DMS79 (cell line): ENCODE data around the gene TK1.

ENCODE experiments used
- DNase-seq: peaks from one replicate; lab custom pipeline; 2025; lab: John Stamatoyannopoulos, UW

The TK1 gene

DNA sequence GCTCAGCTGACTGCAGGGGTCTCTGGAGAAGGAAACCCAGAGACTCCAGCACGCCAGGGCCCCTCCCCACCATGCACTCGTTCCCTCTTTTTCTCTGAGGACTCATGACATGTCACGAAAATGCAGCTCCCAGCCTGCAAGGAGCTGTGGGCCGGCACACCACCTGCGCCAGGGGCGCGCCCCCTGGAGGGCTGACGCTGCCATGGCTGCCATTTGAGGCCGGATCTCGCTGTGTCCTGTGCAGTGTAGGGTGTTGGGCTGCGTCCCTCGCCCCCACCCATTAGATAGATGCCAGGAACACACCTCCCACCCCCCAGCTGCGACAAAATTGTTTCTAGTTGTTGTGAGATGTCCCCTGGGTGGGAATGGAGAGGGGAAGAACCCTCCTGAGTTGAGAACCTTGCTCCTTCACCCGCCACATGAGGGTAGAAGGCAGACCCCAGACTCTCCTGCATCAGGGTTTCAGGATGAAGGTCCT, 10.3 kb downstream of the TK1 start:
- no peak for DNase-seq

DNA sequence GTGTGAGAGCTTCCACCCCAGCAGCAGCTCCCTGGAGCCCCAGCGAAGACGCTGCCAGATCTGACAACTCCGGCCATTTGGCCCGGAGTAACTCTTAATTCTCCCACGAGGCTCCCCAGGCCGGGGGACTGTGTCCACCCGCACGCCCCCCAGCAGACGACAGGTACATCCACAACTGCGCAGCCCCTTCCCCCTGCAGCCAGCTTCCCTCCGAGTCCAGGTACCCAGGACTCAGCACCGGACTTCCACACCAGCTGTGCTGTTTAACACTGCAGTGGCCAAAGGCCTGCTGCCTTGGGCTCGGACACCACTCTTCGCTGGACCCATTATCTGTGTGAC, 11.2 kb downstream of the TK1 start:
- no peak for DNase-seq

DNA sequence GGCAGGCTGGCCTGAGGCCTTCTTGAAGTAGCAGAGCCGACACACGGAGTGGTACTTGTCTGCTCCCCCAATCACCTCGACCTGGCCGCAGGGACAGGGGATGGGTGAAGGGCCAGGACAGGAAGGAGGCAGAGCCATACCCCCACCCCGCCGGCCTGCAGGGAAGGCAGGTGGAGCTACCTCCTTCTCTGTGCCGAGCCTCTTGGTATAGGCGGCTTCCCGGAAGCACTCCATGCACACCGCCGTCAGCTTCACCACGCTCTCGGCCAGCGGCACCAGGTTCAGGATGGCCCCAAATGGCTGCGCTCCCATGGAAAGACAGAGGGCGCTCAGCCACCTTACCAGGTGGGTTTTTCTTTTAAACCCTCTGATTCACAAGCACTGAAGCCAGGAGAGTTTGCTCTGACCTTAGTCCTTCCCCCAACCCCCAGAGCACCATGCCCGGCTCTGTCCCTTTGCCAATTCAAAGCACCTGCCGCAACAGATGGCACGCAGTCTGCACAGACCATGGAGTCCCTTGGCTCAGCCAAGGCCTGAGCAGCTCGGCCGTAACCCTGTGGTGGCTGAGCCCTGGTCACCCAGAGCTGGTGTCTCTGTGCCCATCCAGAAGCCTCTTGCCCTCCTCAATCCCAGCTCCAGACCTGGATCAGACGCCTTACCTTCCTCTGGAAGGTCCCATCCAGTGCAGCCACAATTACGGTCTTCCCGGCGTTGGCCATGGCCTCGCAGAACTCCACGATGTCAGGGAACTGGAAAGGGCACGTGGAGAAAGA, 11.8 kb downstream of the TK1 start:
- DNase-seq: no peak

DNA sequence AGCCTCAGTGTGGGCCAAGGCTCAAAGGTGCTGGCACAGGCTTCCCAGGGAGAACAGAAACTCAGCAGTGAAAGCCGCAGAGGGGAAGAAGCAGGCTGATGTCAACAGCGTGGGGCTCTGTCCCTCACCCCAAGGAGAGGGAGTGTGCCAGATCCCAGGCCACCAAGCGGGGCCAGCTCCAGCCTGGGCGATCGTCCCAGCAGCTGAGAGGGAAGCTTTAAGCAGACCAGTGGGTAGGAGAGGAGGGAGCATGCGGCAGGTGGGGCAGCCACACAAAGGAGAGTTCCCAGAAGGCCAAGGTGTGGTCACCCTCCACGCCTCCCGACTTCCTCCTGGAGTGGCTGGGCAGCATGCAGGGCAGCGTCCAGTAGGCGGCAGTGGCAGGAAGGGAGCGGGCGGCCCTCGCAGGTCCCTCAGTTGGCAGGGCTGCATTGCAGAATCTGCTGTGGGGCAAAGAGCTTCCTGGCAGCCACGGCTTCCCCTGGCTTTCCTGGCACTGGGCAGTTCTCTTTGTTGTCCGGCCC, 12.4 kb downstream of the TK1 start:
- no peak for DNase-seq

DNA sequence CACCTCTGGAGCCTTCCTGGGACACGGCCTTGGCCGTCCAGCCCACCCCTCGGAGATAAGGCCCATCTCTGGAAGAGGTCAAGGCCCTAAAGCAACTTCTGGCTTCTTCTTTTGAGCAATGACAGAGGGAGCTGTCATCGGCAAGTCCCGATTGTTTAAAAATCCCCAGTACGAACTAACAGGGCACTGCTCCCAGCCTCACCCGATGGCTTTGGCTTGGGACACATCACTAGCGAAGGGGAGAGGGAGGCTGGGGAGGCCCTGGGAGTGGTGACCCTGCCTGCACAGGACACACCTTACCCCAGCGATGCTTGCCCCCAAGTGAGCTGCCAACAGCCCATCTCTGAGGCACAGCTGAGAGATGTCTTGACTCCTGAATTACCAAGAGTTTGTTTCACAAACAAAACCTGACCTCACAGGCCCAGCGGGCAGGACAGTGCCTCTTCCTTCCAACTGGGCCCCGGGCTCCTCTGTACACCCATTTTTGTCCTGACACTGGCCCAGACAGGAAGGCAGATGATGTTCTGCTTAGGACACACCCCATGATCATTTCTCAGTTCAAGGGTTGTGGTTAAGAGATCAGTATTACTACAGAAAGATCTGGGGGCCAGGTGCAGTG, 13.6 kb downstream of the TK1 start:
- no peak for DNase-seq

DNA sequence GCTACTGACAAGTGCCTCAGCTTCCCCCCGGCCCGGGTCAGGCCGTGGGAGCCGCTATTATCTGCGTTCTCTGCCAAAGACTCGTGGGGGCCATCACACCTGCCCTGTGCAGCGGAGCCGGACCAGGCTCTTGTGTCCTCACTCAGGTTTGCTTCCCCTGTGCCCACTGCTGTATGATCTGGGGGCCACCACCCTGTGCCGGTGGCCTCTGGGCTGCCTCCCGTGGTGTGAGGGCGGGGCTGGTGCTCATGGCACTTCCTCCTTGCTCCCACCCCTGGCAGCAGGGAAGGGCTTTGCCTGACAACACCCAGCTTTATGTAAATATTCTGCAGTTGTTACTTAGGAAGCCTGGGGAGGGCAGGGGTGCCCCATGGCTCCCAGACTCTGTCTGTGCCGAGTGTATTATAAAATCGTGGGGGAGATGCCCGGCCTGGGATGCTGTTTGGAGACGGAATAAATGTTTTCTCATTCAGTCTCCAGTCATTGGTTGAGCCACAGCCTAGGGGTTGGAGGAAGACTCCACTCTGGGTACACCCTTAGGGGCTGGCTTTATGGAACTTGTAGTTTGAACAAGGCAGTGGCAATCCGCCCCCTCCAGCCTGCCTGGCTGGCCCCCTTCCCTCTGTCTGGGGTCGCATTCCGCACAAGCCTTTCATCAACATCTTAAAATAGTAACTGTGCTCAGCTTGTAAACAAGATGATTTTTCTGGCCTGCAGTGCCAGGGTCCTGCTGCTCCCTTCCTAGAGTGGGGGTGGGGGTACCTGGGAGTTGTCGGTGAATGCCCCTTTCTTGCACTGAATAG, 14.4 kb downstream of the TK1 start:
- DNase-seq: peak; percentile 33

DNA sequence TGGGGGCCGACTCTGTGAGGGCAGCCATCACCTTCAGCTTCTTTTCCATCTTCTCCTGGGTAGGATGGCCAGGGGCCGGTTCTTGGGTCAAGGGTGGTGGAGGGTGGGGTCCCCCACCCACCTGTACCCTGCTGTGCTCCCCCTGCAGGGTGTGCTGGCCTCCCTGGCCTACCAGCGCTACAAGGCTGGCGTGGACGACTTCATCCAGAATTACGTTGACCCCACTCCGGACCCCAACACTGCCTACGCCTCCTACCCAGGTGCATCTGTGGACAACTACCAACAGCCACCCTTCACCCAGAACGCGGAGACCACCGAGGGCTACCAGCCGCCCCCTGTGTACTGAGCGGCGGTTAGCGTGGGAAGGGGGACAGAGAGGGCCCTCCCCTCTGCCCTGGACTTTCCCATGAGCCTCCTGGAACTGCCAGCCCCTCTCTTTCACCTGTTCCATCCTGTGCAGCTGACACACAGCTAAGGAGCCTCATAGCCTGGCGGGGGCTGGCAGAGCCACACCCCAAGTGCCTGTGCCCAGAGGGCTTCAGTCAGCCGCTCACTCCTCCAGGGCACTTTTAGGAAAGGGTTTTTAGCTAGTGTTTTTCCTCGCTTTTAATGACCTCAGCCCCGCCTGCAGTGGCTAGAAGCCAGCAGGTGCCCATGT, 15.1 kb downstream of the TK1 start:
- DNase-seq: peak; percentile 33

DNA sequence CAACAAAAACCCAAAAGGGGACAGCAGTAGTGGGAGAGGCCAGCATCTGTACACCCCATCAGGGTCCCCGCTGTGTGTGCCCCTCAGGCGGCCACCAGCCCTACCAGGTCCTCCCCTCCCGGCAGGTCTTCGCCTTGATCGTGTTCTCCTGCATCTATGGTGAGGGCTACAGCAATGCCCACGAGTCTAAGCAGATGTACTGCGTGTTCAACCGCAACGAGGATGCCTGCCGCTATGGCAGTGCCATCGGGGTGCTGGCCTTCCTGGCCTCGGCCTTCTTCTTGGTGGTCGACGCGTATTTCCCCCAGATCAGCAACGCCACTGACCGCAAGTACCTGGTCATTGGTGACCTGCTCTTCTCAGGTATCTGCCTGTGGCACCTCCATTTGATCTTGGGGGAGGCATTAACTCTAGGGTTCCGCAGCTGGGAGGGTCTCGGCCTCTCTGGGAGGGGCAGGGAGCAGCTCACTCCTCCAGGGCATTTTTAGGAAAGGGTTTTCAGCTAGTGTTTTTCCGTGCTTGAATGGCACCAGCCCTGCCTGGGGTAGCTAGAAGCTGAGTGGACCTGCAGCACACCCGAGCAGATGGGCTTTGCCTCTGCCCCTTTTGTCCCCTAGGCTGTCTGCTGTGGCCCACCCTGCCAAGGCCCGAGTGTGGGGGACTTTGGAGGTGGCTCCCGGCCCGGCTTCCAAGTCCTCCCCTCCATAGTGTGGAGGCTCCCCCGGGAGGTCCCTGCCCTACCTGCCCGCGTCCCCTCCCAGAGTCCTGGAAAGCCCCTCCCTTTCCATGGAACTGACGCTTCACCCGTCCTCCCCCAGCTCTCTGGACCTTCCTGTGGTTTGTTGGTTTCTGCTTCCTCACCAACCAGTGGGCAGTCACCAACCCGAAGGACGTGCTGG, 15.9 kb downstream of the TK1 start:
- no peak for DNase-seq

DNA sequence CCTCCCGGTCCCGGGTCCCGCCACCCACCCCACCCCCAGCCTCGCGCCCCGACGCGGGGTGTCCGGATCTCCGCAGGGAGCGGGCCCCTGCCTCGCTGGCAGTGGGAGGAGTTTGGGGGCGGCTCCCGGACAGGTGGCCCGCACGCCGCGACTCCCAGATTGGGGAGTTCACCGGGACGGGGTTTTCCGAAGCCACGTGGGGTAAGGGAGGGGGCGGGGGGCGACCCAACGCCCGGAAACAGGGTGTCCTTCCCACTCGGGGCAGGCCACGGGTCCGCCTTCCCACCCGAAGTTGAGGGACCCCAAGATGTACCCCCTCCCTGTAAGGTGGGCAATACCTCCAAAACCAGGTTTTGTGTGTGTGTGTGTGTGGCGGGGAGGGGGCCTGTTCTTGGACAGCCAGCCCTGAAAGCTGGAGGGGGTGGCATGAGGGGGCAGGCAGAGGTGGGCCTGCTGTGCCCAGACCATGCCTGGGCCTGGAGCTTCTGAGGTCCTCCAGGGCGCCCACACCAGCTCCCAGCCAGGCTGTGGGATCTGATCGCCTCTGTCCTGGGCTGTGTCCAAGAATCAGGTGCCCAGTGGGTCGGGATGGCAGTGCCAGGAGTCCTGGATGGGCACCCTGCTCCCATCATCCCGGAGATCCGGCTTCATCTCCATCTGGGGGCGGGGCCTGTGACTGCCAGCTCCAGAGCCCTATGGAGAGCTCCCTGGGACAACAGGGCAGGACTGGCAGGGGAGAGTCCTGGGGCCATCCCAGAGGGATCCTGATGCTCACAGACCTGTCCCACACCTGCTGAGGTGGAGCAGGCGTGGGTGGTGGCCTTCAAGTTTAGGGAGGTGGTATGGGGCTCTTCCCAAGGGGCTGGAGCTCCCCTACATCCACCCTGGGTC, 17.7 kb downstream of the TK1 start:
- DNase-seq: no peak

DNA sequence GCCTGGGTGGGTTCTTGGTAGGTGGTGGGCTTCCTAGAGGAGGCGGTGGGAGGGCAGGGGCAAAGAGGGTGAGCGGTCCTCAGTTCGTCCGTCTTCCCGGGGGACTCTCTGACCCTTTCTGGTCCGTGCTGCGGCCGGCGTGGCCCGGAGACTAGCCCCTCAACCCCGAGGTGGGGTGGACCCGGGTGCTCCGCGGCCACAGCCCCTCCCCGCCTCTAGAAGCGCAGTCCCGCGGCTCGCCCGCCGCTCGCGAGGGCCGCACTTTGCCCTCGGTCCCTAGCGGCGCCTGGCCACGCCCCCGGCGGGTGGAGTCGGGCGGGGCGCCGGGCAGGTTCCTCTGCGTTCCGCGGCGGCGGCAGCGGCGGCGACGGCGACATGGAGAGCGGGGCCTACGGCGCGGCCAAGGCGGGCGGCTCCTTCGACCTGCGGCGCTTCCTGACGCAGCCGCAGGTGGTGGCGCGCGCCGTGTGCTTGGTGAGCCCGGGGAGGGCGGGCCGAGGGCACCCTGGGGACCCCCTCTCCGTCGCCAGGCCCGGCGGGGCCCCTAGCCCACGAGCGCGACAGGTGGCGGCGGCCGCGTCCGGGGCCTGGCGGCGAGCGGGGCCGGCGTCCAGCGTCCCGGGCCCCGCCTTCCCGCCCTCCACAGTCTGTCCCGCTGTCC, 18.5 kb downstream of the TK1 start, which contains the start of gene SYNGR2:
Gene SYNGR2, plus strand, starts transcription at position 340 of the 661 bp plus-strand sequence. Its CDS starts 36 bp downstream, at position 376.
- peak; percentile 24 for DNase-seq

DNA sequence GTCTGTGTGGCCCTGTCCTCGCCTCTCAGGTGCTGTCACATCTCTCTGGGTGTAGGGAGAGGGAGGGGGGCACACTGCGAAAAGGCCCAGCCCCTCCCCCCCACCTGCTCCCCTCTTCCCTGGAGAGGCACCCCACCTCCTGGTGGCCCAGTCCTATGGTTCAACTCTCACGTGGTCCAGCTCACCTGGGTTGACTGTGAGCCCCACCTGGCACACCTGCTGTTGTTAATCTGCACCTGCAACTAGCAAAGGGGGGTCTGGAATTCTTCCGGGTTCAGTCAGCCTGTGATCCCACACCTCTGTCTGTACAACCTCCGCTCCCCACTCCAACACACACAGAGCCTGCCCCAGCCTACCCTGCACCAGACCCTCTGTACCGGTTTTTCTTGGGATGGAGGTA, 20.4 kb downstream of the TK1 start:
- DNase-seq: no peak

DNA sequence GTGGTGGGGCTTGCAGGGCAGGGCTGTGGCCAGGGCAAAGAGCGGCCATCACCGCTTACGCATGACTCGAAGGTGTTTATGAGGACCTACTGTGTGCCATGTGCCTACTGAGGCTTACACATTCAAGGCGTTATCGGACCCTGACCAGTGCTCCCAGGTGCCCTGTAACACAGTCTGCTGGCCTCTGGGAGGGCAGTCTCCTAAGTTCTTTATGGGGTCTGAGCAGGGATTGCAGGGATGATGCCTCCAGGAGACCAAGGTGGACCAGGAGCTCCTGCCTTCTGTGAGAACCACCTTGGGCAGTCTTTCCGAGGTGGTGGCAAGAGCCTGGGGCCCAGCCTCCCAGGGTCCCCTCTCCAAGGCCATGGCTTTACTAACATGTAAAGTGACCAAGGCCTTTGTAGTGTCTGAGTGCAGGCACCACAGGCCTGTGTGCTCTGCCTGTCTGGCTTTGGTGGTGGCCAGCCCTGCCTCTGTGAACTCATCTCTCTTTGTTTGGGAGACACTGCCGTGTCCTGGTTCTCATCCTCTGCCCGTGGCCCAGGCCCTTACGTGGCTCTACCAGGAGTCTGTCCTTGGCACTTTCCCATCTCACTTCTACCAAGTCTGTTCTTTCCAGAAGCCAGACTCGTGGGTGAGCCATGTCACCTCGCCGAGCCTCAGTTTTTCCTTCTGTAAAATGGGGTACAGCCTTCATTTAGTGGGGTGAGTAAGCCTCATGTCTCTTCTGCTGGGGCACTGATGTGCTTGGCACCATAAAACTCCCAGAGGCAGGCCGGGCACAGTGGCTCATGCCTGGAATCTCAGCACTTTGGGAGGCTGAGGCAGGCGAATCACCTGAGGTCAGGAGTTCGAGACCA, 21.9 kb downstream of the TK1 start:
- DNase-seq: no peak

DNA sequence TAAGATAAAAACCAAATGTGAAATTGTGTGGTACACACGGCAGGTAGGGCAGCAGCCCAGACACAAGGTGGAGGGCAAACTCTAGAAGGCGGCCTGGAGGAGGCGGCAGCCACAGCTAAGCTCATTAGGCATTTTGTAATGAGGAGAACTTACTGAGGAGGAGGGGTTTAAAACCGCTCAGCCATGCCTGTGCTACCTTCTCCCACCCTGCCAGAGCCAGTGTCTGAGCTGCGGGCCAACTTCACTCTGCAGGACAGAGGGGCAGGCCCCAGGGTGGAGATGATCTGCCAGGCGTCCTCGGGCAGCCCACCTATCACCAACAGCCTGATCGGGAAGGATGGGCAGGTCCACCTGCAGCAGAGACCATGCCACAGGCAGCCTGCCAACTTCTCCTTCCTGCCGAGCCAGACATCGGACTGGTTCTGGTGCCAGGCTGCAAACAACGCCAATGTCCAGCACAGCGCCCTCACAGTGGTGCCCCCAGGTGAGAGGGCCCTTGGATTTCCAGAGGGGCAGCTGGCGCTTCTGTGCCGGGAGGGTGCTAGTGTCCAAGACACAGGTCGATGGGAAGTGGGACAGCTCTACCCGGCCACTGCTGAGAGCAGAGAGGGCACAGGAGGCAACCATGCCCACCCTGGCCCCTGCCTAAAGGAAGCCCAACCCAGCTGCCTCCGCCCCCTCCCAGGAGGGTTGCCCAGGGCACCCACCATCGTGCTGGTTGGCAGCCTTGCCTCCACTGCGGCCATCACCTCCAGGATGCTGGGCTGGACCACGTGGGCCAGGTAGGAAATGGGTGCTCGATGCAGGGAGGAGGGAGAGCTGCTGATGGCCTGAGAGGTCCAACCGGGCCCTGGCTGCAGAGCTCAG, 22.7 kb downstream of the TK1 start:
- no peak for DNase-seq

DNA sequence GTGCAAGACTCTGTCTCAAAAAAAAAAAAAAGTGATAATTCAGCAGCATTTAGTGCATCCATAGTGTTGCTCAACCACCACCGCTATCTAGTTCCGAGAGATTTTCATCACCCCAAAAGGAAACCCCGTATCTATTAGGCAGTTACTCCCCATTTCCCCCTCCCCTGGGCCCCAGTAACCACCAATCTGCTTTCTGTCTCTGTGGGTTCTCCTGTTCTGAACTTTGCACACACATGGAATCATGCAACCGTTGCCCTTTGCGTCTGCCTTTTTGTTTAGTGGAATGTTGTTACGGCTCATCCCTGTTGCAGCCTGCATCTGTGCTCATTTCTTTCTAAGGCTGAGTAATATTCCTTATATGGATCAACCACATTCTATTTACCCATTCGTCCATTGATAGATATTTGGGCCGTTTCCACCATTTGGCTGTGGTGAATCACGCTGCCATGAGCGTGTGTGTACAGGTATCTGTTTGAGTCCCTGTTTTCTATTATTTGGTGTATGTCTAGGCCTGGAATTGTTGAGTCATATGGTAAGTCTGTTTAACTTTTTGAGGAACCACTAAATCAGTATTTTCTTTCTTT, 27.2 kb downstream of the TK1 start:
- no peak for DNase-seq

DNA sequence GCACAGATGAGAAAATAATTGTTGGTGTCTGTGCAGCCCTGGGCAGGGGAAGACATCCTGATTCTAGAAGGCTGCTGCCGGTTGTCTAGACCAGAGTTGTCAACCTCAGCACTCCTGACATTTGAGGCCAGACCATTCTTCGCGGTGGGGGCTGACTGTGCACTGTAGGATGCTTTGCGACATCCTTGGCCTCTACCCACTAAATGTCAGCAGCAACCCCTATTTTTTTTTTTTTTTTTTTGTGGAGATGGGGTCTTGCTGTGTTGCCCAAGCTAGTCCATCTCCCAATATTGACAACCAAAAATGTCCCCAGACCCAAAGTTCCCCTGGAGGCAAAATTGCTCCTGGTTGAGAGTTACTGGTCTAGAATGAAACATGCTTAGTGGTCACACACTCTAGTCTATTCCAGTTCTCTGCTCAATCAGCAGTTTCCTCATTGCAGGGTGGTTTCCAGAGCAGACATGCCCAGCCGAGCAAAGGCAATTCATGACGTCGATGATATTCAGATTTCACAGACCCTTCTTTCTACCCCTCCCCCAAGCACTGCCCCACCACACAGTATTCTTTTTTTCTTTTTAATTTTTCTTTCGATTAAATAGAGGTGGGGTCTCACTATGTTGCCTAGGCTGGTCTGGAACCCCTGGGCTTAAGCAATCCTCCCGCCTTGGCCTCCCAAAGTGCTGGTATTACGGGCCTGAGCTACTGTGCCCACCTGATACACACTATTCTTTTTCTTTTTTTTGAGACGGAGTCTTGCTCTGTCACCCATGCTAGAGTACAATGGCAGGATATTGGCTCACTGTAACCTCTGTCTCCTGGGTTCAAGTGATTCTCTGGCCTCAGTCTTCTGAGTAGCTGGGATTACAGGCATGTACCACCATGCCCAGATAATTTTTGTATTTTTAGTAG, 31.7 kb downstream of the TK1 start:
- DNase-seq: no peak

DNA sequence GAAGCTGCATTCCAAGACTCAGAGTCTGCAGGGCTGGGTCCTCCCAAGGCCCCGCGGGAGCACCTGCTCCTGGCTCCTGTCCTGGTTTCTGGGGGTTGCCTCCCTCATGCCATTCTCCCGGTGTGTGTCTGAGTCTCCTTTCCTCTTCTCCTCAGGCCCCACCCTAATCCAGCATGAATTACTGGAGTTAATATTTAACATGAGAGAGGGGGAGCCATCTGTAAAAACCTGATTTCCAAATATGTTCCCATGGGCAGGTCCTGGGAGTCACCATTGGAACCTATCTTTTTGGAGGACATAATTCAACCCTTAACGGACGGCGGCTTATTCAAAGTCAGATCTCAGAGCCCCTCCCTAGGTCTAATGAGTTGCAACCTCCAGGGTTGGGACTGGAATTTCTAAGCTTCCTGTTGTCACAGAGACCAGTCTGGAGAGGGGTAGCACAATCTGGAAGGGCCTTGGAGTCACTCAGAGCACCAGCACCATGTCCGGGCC, 35.3 kb downstream of the TK1 start:
- DNase-seq: no peak
